HFFc6 (cell line): ENCODE measurements around the gene ABHD5. TPM values are rescaled to one million over a fixed set of nuclear protein-coding genes. Genes with fewer than 3 reads are reported as not detected.
"Not testable (repeated sequence)": the region's sequence is repeated elsewhere in the genome, so short reads cannot be mapped to it uniquely, and the experiment has no call there.

ENCODE experiments used
- DNase-seq: peaks from one replicate; pipeline ENCODE4 v3.0.0-alpha.2; 2018
- H3K27ac Mint-ChIP-seq: 2 replicates; pipeline ENCODE4 v1.8.0; 2020; ENCODE audit warnings: mild to moderate bottlenecking, mixed read lengths
- H3K27me3 Mint-ChIP-seq: 2 replicates; pipeline ENCODE4 v1.8.0; 2021; ENCODE audit warnings: mild to moderate bottlenecking, moderate library complexity, mixed read lengths; ENCODE audit not compliant: insufficient read depth
- H3K36me3 Mint-ChIP-seq: 2 replicates; pipeline ENCODE4 v1.8.0; 2021; ENCODE audit warnings: low read depth, mixed read lengths
- H3K4me1 Mint-ChIP-seq: 2 replicates; pipeline ENCODE4 v1.8.0; 2020; ENCODE audit warnings: low read depth, mixed read lengths
- H3K4me3 Mint-ChIP-seq: 2 replicates; pipeline ENCODE4 v1.8.0; 2020; ENCODE audit warnings: mild to moderate bottlenecking, moderate library complexity, mixed read lengths
- H3K9me3 Mint-ChIP-seq: 2 replicates; pipeline ENCODE4 v1.8.0; 2020; ENCODE audit warnings: mild to moderate bottlenecking, mixed read lengths
- total RNA-seq, 6 experiments: library from RNA; stranded (reverse); fragmentation: NEBNext Ultra II Directional; extraction: Animal tissue kit (Norgen Biotek cat#: 25700); gene quantifications; 2 replicates in 1 of 6; 3 replicates in 5 of 6; pipeline ENCODE4 v1.2.3, GENCODE V29; 2021
- TF ChIP-seq, protein P1 (sequence below): fragments of 200-600 bp; sonication (generic); IDR thresholded peaks from 2 replicates; pipeline ENCODE4 v1.5.0; 2021; ENCODE audit warnings: antibody characterized with exemption, mild to moderate bottlenecking

The ABHD5 gene
- total RNA-seq, 6 experiments from 2014 or later, result 16.0 to 25.8 (median 18.1) TPM

DNA sequence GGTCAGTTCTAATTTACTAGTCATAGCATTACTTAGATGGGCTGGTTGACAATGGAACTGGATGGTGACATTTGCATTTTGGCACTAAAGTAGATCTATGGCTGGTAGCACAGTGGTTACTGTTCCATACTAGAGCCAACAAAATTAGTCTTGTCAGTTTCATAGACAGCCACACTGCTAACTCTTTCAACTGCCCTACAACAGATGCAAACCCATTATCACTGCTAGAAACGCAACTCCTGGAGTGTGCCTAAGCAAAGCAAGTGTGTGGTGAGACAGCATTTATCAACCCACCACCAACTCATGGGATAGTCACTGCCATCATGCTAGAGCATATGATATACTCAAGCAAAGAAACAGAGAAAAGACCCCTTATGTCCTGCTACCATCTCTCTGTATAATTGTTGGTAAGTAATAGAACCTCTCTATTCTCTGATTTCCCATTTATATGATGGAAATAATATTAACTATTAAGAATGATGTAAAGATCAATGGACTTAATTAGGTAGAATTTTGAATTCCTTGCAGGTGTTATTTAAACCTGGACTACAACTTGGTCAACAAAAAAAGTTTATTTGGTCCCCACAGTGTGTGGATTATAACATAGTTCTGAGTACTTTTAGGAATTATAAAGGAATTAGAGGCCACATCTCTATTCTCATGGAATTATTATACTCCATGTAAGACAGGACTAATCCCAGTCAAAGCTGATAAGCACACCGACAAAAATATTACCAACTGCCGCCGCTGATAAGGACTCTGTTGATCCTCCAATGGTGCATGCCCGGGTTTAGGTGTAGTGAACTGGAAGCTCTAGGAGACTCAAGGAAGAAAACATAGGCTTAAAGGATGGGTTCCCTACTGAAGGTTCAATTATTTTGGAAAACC is 19.9 kb upstream of the ABHD5 start:
- no peak overlapping the region for H3K27ac Mint-ChIP-seq
- no peaks in the 10 kb centered on the region for H3K4me1 Mint-ChIP-seq
- TF ChIP-seq, protein P1, sequence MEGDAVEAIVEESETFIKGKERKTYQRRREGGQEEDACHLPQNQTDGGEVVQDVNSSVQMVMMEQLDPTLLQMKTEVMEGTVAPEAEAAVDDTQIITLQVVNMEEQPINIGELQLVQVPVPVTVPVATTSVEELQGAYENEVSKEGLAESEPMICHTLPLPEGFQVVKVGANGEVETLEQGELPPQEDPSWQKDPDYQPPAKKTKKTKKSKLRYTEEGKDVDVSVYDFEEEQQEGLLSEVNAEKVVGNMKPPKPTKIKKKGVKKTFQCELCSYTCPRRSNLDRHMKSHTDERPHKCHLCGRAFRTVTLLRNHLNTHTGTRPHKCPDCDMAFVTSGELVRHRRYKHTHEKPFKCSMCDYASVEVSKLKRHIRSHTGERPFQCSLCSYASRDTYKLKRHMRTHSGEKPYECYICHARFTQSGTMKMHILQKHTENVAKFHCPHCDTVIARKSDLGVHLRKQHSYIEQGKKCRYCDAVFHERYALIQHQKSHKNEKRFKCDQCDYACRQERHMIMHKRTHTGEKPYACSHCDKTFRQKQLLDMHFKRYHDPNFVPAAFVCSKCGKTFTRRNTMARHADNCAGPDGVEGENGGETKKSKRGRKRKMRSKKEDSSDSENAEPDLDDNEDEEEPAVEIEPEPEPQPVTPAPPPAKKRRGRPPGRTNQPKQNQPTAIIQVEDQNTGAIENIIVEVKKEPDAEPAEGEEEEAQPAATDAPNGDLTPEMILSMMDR, result no peak
- DNase-seq, result no peak
- no peak overlapping the region for H3K4me3 Mint-ChIP-seq
- H3K36me3 Mint-ChIP-seq, result no peaks in the 10 kb centered on the region
- H3K9me3 Mint-ChIP-seq, result no peaks in the 10 kb centered on the region
- peaks cover 4% of the 10 kb centered on the region; the same call in 1 of the 2 replicates for H3K27me3 Mint-ChIP-seq

DNA sequence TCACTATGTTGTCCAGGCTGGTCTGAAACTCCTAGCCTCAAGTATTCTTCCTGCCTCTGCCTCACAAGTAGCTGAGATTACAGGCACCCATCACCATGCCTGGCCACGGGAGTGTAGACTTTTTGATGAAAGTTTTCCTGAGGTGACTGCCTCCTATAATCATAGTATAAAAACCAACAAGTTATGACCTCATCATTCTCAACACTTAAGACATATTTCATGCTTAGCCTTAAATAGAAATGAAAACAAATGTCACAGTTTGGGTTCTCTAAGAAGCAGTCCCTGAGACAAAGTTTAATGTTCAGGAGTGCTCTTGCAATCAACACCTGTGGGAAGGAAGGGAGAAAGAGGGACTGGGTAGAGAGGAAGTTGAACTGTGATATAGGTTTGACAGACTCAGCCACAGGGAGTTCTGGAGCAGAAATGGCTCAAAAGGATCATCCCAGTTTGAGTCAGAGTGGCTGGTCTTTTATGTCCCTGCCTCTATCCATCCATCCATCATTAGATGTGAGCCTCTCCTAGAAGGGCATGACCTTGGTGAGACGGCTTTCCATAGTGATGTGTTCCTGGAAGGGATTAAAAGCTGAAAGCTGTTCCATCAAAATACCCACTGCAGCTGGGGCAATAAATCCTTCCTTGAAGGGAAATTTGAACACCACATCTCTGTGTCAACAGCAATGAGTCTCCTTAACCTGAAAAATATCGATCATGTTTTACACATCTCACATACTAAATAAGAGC is 16.2 kb upstream of the ABHD5 start:
- Mint-ChIP-seq H3K9me3 (no peaks in the 10 kb centered on the region), H3K36me3 (no peaks in the 10 kb centered on the region), H3K4me1 (no peaks in the 10 kb centered on the region), H3K4me3 (no peak overlapping the region), H3K27me3 (no peaks in the 10 kb centered on the region), H3K27ac (no peak overlapping the region)
- TF ChIP-seq, protein P1, result no peak
- DNase-seq, result no peak

DNA sequence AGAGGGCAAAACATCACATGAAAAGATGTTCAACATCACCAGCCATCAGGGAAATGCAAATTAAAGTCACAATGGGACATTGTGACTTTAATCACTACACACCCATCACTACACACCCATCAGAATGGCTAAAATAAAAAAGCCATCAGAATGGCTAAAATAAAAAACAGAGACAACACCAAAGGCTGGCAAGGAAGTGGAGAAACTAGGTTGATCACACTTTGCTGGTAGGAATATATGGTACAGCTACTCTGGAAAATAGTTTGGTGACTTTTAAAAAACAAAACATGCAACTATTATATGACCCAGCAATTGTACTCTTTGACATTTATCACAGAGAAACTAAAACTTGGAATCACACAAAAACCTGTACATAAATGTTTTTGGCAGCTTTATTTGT is 15.1 kb upstream of the ABHD5 start:
- H3K4me1 Mint-ChIP-seq, result no peaks in the 10 kb centered on the region
- DNase-seq, result no peak
- no peak overlapping the region for H3K4me3 Mint-ChIP-seq
- H3K27me3 Mint-ChIP-seq, result peaks cover 4% of the 10 kb centered on the region; the same call in 1 of the 2 replicates
- TF ChIP-seq, protein P1, result no peak
- H3K27ac Mint-ChIP-seq, result no peak overlapping the region
- no peaks in the 10 kb centered on the region for H3K9me3 Mint-ChIP-seq
- 0 out of 2 replicates have a peak, but pooled peaks cover 7% of the 10 kb centered on the region for H3K36me3 Mint-ChIP-seq

DNA sequence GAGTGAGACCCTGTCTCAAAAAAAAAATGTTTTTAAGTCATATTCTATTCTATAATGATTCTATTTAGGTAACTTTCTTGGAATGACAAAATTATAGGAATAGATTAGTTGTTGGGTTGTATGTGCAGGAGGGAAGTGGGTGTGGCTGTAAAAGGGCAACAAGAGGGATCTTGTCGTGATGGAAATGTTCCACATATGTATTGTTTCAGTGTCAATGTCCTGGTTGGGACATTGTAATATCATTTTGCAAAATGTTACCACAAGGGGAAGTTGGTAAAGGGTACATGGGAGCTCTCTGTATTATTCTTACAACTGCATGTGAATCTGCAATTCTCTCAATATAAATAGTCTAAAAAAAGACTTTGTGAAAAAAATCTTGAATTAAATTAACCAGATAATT is 14.3 kb upstream of the ABHD5 start:
- Mint-ChIP-seq H3K36me3 (0 out of 2 replicates have a peak, but pooled peaks cover 7% of the 10 kb centered on the region), H3K4me3 (no peak overlapping the region), H3K27ac (no peak overlapping the region), H3K27me3 (peaks cover 7% of the 10 kb centered on the region; the same call in 1 of the 2 replicates), H3K9me3 (no peaks in the 10 kb centered on the region), H3K4me1 (no peaks in the 10 kb centered on the region)
- TF ChIP-seq, protein P1, result no peak
- no peak for DNase-seq

DNA sequence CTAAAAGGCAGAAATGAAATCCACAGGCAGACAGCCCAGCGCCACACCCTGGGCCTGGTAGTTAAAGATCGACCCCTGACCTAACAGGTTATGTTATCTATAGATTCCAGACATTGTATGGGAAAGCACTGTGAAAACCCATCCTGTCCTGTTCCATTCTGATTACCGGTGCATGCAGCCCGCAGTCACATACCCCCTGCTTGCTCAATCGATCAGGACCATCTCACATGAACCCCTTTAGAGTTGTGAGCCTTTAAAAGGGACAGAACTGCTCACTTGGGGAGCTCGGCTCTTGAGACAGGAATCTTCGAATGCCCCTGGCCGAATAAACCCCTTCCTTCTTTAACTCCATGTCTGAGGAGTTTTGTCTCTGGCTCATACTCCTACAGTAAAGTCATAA is 12.4 kb upstream of the ABHD5 start:
- H3K9me3 Mint-ChIP-seq, DNase-seq, H3K4me1 Mint-ChIP-seq, H3K4me3 Mint-ChIP-seq, H3K36me3 Mint-ChIP-seq, H3K27ac Mint-ChIP-seq, H3K27me3 Mint-ChIP-seq: not testable (repeated sequence)

DNA sequence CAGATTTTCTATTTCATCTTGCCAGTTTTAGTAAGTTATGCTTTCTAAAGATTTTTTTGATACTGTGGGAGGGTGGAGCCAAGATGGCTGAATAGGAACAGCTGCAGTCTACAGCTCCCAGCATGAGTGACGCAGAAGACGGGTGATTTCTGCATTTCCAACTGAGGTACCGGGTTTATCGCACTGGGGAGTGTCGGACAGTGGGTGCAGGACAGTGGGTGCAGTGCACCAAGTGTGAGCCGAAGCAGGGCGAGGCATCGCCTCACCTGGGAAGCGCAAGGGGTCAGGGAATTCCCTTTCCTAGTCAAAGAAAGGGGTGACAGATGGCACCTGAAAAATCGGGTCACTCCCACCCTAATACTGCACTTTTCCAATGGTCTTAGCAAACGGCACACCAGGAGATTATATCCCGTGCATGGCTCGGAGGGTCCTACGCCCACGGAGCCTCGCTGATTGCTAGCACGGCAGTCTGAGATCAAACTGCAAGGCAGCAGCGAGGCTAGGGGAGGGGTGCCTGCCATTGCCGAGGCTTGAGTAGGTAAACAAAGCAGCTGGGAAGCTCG is 11.8 kb upstream of the ABHD5 start:
- H3K36me3 Mint-ChIP-seq, H3K4me1 Mint-ChIP-seq, DNase-seq, H3K27me3 Mint-ChIP-seq, H3K27ac Mint-ChIP-seq, H3K4me3 Mint-ChIP-seq, H3K9me3 Mint-ChIP-seq: not testable (repeated sequence)

DNA sequence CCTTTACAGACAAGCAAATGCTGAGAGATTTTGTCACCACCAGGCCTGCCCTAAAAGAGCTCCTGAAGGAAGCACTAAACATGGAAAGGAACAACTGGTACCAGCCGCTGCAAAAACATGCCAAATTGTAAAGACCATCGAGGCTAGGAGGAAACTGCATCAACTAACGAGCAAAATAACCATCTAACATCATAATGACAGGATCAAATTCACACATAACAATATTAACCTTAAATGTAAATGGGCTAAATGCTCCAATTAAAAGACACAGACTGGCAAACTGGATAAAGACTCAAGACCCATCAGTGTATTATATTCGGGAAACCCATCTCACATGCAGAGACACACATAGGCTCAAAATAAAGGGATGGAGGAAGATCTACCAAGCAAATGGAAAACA is 9.9 kb upstream of the ABHD5 start:
- not testable (repeated sequence) for H3K36me3 Mint-ChIP-seq, H3K4me3 Mint-ChIP-seq, H3K27ac Mint-ChIP-seq, H3K4me1 Mint-ChIP-seq, H3K9me3 Mint-ChIP-seq, DNase-seq, H3K27me3 Mint-ChIP-seq
